Subcutaneous adipose tissue (tissue), 4 donors: ENCODE measurements around the gene PLD2. TPM values are rescaled to one million over a fixed set of nuclear protein-coding genes. Genes with fewer than 3 reads are reported as not detected.

ENCODE experiments used
- CTCF ChIP-seq: fragments of 450-650 bp; IDR thresholded peaks from one replicate; pipeline ENCODE4 v1.5.1; 2016; ENCODE audit warnings: low read depth, mild to moderate bottlenecking, control low read depth, antibody characterized with exemption, moderate library complexity
- total RNA-seq, 4 donors: library from RNA; depleted of rRNA; stranded (reverse); fragments of >200 nt; gene quantifications; one replicate each; pipeline ENCODE4 v1.1.0, GENCODE V29; 2016

The PLD2 gene
- 10 to 100 TPM; 12.6 to 25.0 (median 18.1) TPM for total RNA-seq

DNA sequence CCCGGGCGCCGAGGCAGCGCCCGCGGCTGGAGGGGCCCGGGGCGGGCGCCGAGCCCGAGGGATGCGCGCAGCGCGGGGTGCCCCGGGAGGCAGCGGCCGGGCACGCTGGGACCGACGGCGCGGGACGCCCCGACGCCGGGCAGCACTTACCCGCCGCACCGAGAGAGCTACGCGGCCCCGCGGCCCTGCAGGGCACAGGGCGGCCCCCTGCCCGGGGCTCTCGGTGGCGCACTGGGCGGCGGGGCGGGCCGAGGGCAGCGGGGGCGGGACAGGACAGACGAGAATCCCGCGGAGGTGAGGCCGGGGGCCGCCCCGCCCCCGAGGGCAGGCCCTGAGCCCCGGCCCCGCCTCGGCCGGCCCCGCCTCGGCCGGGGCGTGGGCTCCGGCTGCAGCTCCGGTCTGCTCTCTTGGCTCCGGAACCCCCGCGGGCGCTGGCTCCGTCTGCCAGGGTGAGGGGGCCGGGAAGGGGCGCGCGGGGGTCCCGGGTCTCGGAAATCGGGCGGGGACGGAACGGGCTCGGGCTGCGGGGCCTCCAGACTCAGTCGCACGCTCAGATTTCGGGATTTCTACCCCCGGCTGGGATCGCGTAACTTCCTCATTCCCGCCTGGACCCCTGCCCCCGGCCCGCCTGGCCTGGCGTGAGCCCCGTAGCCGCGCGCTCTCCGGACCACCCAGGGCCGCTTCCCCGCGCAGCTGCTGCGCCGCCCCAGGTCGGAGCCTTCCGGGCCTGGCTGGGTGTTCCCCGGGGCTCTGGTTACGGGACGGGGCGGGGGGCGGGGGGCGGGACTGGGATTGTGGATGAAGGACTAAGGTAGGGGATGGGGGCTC is at the start of gene PLD2:
TSS of gene PLD2 (plus strand) at position 376 of the 828 bp plus-strand sequence. CDS start 621 bp downstream, outside the sequence.
- TF ChIP-seq CTCF, result no peak

DNA sequence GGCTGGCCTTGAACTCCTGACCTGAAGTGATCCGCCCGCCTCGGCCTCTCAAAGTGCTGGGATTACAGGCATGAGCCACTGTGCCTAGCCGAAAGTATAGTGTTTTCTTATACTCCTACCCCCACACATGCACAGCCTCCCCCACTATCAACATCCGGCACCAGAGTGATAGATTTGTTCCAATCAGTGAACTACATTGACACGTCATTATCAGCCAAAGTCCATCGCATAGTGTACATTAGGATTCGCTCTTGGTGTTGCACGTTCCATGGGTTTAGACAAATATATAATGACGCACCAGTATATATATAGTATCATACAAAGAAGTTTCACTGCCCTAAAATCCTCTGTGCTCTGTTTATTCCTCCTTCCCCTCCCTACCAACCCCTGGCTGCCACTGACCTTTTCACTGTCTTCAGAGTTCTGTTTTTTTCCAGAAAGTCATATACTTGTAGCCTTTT is 47.1 kb upstream of the PLD2 start:
- no peak for TF ChIP-seq CTCF

GRCh38 chr17:4764595-4764994 is 42.4 kb upstream of the PLD2 start:
- TF ChIP-seq CTCF, result no peak

- TF ChIP-seq CTCF, result no peak
Observed at GRCh38 chr17:4766201-4766600, 40.8 kb upstream of the PLD2 start.

GRCh38 chr17:4766723-4767122 is 40.2 kb upstream of the PLD2 start:
- TF ChIP-seq CTCF, result no peak

DNA sequence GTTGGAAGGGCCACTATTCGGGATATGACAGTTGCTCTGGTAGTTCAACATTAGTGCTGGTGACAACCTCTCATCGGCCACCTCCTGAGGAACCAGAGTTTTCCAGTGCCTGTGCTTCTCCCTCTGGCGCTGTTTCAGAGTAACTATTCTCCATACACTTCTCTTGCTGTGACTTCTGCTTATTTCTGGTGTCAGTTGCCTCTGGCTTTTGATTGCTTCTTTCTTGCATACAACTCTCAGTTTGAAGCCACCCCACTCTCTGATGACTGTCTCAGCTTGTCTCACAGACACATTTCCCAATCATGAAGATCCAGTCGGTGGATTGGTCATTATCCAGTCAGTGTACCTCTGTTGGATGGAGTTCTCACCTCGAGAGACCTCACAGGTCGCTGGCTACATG is 38.7 kb upstream of the PLD2 start:
- TF ChIP-seq CTCF, result no peak

GRCh38 chr17:4769628-4770027 is 37.3 kb upstream of the PLD2 start:
- no peak for TF ChIP-seq CTCF
